NCI-H748 (cell line): ENCODE measurements around the gene ADRB2.
"Not testable (repeated sequence)": the region's sequence is repeated elsewhere in the genome, so short reads cannot be mapped to it uniquely, and the experiment has no call there.

Experiments
- DNase-seq: peaks from one replicate; lab custom pipeline; 2025; ENCODE audit not compliant: unreplicated experiment; lab: John Stamatoyannopoulos, UW

Gene ADRB2

DNA sequence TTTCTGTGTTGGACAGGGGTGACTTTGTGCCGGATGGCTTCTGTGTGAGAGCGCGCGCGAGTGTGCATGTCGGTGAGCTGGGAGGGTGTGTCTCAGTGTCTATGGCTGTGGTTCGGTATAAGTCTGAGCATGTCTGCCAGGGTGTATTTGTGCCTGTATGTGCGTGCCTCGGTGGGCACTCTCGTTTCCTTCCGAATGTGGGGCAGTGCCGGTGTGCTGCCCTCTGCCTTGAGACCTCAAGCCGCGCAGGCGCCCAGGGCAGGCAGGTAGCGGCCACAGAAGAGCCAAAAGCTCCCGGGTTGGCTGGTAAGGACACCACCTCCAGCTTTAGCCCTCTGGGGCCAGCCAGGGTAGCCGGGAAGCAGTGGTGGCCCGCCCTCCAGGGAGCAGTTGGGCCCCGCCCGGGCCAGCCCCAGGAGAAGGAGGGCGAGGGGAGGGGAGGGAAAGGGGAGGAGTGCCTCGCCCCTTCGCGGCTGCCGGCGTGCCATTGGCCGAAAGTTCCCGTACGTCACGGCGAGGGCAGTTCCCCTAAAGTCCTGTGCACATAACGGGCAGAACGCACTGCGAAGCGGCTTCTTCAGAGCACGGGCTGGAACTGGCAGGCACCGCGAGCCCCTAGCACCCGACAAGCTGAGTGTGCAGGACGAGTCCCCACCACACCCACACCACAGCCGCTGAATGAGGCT, at the start of gene ADRB2:
ADRB2 (plus strand) TSS at position 559 of the 686 bp plus-strand sequence. CDS start 221 bp downstream, outside the sequence.
- DNase-seq, result peak; percentile 93

- no peak for DNase-seq
Observed at GRCh38 chr5:148776780-148777179, 49.6 kb upstream of the ADRB2 start.

DNA sequence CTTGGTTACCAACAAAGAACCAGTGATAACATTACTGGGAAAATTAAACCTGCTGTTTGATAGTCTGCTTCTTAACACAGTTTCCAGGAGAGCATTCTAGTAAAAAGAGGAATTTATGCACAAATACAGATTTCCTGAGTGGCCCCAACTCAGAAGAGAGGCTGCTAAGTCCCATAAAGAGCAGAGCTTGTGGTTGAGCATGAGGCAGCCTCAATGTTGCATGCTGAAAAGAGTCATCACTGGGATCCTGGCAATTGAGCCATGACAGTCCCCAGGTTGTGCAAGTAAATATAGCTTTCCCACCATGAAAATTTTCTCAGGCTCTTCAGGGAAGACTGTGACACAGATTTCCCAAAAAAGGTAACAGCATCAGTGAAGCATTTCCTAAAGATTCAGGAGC, 47.5 kb upstream of the ADRB2 start:
- DNase-seq, result no peak

- no peak for DNase-seq
Observed at GRCh38 chr5:148780711-148781110, 45.7 kb upstream of the ADRB2 start.

DNA sequence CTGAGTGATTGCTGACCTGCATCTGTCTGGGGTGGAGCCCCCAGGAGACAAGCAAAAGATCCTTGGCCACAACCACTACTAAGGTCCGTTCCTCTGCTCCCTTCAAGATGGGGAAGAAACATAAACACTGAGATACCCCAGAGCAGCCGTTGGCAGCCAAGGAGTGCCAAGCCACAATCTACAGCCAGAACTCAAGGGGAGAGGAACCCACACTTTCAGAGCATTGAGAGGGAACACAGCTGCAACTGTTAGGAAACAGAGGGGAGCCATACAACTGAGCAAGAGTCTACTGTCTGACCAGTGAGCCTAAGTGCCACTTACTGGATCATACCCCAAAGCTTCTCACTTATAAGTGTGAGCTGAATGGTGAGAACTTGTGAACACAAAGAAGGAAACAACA, 44.6 kb upstream of the ADRB2 start:
- DNase-seq, result no peak

DNA sequence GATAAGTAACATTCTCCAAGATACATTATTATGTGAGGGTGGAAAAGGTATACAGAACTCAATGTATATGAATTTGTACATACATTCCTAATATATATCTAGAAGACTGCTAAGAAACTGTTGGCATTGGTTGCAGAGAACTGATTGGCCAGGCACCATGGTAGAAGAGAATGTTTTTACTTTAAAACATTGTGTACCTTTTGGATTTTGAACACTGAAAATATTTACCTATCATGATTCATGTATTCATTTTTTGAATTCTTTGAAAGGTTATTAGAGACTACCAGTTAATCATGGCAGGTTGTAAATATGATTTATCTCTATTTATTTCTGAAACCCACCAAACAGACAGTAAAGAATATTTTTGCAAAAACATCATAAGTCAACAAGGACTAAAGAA, 41.2 kb upstream of the ADRB2 start:
- DNase-seq, result no peak

GRCh38 chr5:148786456-148786855, 40.0 kb upstream of the ADRB2 start:
- no peak for DNase-seq

DNA sequence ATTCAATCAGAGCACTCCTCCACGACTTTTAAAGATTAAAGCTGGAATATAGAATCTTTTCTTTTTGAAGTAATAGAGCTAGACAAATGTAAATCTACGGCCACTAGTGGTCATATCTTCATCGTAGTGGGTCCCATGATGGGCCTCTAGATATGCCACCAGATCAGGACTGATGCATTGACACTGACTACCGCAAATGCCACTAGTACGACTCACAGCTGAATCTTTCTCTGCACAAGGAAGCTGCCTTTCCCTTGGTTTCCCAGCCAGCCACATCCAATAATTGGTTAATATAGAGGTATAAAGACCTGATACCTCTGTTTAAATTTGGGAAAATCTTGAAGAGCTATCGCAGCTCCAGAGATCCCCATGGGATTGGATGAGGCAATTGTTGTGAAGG, 37.8 kb upstream of the ADRB2 start:
- DNase-seq, result no peak

GRCh38 chr5:148790545-148791333, 35.7 kb upstream of the ADRB2 start:
- no peak for DNase-seq

DNA sequence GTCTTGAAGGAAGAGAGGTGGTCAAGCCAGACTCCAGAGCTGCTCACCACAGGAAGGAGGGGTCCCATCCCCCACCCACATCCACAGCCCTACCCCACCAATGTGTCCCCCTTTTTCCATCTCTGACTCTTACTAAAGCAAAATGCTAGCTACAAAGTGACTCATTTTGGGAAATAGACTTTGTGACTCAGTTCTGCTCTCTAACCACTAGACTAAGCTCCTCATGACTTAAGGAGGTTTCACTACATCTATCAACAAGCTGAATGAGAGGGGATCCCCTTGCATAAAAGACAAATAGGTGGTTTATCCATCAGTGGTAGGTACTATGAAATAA, 35.1 kb upstream of the ADRB2 start:
- no peak for DNase-seq

DNA sequence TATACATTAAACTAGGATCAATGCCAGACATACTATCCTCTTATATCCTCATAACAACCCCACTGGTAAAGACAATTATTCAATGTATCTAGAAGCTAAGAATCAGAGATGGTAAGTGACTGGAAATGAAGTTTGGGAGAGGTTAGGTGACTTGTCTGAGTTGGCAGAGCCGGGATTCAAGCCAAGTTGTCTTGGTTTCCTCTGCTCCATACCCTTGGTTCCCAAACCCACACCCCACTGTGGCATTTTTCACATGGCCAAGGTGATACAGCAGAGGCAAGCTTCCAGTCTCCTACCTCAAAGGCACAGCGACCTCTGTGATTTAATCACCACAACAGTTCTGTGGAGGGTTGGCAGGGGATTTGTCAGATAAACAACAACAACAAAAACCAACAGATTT, 34.7 kb upstream of the ADRB2 start:
- DNase-seq, result no peak

- DNase-seq, result no peak
Observed at GRCh38 chr5:148792744-148793143, 33.7 kb upstream of the ADRB2 start.

DNA sequence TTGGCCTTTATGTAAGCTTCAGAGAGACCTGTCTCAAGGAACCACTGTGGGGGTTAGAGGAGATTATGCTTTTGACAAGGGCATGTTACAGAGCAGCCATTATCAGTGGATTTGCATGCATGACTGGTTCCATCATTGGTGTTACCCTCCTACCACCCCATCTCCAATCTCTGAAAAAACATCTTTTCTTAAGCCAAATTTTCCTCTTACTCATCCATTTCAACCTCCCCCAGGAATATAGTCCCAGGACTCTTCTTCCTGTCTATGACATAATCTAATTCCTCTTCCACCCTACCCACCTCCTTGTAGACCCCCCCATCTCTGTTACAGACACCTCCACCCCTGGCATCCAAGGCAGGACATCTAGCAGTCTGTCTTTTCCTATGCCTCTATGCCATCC, 33.1 kb upstream of the ADRB2 start:
- no peak for DNase-seq

DNA sequence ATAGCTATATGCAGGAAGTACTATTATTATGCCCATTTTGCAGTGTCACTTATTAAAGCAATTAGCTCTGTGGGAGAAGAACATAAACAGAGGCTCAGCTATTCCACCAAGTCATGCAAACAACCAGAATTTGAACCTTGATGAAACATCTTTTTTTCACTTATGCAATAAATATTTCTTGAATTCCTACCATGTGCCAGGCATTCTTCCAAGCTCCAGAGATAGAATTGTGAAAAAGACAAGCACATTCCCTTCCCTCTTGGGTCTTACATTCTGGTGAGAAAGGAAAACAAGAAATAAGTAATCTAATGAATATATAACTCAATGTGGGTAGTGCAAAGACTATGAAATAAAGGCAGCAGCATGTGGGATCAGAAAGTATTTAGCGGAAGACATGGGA, 32.1 kb upstream of the ADRB2 start:
- peak; percentile 26 for DNase-seq

DNA sequence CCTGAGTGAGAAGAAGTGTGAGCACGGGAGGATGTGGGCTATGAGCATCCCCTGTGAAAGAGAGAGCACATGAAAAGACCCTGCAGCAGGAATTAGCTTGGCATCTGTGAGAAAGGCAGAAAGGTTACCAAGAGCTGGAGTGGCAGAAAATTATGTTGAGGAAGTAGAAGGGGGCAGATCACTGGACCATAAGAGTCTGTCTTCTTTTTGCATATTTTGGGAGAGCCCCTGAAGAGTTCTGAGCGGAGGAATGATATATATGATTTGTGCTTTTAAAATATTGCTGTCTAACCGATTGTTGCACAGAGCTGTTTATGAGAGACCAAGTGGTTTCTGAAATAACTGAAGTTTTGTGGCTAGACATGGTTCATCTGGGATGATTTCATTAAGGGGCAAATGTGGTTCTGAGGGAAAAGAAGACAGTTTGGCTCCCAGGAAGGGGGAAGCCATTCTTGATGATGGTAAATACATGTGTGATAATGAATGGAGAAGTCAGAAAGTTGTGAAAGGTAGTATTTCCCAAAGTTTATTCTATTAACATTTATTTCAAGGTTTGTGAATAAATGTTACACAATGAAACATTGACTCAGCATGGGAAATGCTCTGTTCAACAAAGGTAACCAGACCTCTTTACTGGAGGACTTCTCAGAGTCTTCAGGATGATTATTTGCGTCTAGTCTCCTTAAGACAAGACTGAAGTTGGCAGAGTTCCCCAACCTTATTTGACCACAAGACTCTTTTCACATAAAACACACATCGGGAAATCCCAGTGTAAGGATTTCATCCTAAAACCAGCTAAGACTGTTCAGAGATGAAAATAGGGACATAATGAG, 31.5 kb upstream of the ADRB2 start:
- DNase-seq, result no peak

GRCh38 chr5:148796936-148797335, 29.5 kb upstream of the ADRB2 start:
- DNase-seq, result no peak

GRCh38 chr5:148798786-148799185, 27.6 kb upstream of the ADRB2 start:
- no peak for DNase-seq

DNA sequence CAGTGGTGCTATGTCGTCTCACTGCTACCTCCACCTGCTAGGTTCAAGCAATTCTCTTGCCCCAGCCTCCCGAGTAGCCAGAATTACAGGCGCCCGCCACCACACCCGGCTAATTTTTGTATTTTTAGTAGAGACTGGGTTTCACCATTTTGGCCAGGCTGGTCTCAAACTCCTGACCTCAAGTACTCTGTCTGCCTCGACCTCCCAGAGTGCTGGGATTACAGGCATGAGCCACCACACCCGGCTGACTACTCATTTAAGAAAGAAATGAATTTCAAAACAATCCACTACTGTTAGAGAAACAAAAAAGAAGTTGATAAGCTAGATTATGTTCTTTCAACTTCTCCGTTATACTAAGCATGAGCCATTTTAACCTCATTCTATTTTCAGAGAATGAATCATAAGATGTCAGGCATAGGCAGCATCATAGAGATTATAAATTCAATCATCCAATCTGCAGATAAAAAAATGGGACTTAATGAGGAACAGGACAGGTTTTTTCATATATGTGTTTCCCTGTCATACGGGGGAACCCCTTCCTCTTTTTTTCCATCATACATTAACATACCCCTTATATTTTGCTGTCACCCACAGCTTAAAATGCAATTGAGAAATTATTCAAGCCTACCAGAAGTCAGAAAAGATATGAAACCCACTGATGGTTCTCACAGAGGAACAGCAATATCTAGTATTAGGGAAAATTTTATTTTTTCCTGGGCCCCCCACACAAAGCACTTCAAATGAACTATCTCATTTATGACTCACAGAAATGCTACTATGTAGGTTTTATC, 26.5 kb upstream of the ADRB2 start:
- no peak for DNase-seq

DNA sequence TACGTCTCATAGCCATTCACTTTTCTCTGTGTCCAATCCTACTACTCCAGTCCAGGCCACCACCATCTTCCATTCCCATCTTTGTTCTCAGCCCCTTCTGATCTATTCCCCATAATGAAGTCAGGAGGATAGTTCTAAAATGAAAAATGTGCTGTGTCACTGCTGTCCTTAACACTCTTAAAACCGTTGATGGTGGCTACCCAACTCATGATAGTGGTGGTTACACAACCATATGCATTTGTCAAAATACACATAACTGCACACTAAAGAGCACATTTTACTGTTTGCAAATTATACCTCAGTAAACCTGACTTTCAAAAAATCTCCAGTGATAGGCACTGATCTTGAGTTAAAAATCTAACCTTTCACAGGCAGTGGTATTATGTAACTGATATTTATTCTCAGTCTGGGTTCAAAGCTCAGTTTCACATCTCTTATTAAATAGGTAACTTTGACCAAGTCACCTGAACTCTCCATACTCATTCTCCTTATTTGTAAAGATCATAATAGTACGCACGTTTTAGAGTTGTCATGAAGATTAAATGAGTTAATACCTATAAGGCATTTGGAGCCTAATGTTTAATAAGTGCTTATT, 24.6 kb upstream of the ADRB2 start:
- no peak for DNase-seq

DNA sequence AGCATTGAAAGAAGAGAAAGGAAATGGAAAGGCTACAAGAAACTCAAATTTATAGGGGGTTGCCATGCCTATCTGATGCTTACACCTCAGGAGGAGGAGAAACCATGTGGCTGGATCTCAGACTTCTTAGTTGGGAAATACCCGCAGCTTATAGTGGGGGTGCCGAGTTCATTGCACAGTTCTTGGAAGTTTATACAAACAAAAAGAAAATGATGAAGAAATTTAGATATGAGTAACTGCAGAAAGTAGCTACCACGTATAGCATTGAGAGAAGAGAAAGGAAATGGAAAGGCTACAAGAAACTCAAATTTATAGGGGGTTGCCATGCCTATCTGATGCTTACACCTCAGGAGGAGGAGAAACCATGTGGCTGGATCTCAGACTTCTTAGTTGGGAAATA, 23.0 kb upstream of the ADRB2 start:
- not testable (repeated sequence) for DNase-seq

DNA sequence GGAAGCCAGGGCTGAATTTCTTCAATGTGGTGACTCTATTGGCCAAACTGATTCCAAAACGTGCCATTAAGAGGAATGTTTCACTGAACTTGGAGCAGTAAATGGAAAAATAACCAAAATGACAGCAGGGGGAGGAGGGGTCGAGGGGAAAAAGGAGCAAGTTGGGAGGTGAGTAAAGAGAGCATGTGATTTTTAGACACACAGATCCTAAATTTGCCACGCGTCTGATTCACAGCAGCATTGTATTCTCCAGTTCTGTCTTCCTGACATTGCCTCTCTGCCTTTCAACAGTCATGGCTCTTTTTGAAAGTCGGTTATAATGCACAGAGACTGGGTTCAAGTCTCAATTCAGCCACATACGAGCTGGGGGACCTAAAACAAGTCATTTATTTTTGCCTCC, 22.0 kb upstream of the ADRB2 start:
- no peak for DNase-seq
